ENCODE results near the gene RAB25.
A peak's percentile ranks its signal among the peaks of the same experiment; 100 is the strongest.

The RAB25 gene

GRCh38 chr1:156055281-156056048 is 5.5 kb upstream of the RAB25 start:
- DNase-seq (ENCODE audit: low read depth), result no peak
- H3K4me3 ChIP-seq (ENCODE audit: low read depth, low read length), result peak overlapping the region; percentile 99
- no peak for TF ChIP-seq CTCF (conservative IDR thresholded peaks at IDR 0.05; ENCODE audit: low read depth, low read length)

- no peak for DNase-seq (ENCODE audit: low read depth)
- H3K4me3 ChIP-seq (ENCODE audit: low read depth, low read length), result no peak overlapping the region
- no peak for TF ChIP-seq CTCF (conservative IDR thresholded peaks at IDR 0.05; ENCODE audit: low read depth, low read length)
Observed at GRCh38 chr1:156056326-156056849, 4.6 kb upstream of the RAB25 start.

GRCh38 chr1:156062189-156062588 is 1.2 kb downstream of the RAB25 start:
- no peak overlapping the region for H3K4me3 ChIP-seq (ENCODE audit: low read depth, low read length)
- peak; percentile 65 for DNase-seq (ENCODE audit: low read depth)
- TF ChIP-seq CTCF (conservative IDR thresholded peaks at IDR 0.05; ENCODE audit: low read depth, low read length), result no peak

- no peak for TF ChIP-seq CTCF (conservative IDR thresholded peaks at IDR 0.05; ENCODE audit: low read depth, low read length)
- H3K4me3 ChIP-seq (ENCODE audit: low read depth, low read length), result no peak overlapping the region
- peak; percentile 92 for DNase-seq (ENCODE audit: low read depth)
Observed at GRCh38 chr1:156063997-156064285, 3.0 kb downstream of the RAB25 start.

- TF ChIP-seq CTCF (conservative IDR thresholded peaks at IDR 0.05; ENCODE audit: low read depth, low read length), result no peak
- no peak overlapping the region for H3K4me3 ChIP-seq (ENCODE audit: low read depth, low read length)
- DNase-seq (ENCODE audit: low read depth), result no peak
Observed at GRCh38 chr1:156064615-156065014, 3.7 kb downstream of the RAB25 start.

- no peak for DNase-seq (ENCODE audit: low read depth)
Observed at GRCh38 chr1:156065212-156065611, 4.3 kb downstream of the RAB25 start.

More at GRCh38 chr1:156065212-156065611, 4.3 kb downstream of the RAB25 start:
- H3K4me3 ChIP-seq (ENCODE audit: low read depth, low read length), result no peak overlapping the region
- no peak for TF ChIP-seq CTCF (conservative IDR thresholded peaks at IDR 0.05; ENCODE audit: low read depth, low read length)
